ENCODE measurements around the gene B4GALT6. TPM values are rescaled to one million over a fixed set of nuclear protein-coding genes. Genes with fewer than 3 reads are reported as not detected.

The B4GALT6 gene
- total RNA-seq, 1 experiment from 2014 or later, result 15.3 TPM

DNA sequence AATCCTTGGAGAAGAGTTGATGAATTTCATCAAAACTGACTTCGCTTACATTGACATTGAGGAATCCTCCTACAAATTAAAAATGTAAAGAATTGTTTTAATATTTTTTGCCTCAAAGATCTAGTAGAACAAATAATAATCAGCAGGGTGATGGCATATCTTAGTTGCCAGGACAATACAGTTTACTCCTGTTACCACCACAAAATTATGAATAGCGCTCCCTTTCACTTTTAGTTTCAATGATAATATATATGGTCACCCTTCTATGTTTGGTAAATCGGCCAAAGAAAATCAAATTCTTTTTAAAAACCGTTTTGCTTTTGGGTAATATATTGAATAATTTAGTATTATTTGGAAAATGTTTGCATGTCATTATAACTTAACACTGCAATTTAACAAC is 39.0 kb downstream of the B4GALT6 start:
- Histone ChIP-seq H3K27me3 (ENCODE audit: control insufficient read depth, insufficient read depth, low read length) (no peaks in the 10 kb centered on the region), H3K4me3 (ENCODE audit: insufficient read depth, low read depth, low read length) (no peak overlapping the region), H3K36me3 (replicated peaks; ENCODE audit: control insufficient read depth, insufficient read depth, low read length) (peaks cover 2% of the 10 kb centered on the region; the same call in 1 of the 2 replicates)
- no peak for DNase-seq

DNA sequence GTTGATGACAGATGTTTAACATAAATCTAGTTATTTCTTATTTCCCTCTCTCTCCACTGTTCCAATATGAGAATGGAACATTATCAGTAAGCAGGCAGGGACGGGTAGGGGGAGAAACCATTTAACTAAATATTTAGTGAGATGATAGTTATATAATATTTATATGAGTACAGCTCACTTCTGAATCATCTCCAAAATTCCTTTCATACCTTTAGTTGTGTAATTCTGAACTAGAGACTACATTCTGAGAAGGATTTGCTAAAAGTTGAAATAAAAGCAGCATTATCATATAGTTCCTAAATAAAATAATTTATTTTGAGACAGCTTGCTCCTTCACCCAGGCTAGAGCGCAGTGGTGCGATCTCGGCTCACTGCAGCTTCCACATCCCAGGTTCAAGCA is 41.4 kb downstream of the B4GALT6 start:
- Histone ChIP-seq H3K4me3 (ENCODE audit: insufficient read depth, low read depth, low read length) (no peak overlapping the region), H3K36me3 (replicated peaks; ENCODE audit: control insufficient read depth, insufficient read depth, low read length) (peaks cover 2% of the 10 kb centered on the region; the same call in 1 of the 2 replicates), H3K27me3 (ENCODE audit: control insufficient read depth, insufficient read depth, low read length) (no peaks in the 10 kb centered on the region)
- no peak for DNase-seq

DNA sequence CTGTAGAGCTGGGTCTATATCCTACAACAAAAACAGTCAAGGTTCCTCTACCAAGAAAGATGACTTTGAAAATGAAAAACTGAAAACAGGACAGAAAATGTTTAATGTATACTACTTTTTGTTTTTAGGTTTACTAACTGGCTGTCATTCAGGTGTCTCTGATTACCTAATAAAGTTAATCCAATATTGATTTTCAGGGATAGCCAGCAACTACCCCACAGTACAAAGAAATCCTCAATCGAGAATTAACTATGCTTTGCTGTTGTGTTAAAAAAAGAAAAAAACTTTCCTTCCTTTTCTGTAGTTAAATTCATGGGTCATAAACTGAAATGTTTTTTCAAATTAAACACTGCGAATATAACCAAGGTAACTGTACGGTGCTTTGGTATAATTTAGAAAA is 46.9 kb downstream of the B4GALT6 start:
- H3K27me3 ChIP-seq (ENCODE audit: control insufficient read depth, insufficient read depth, low read length), result no peaks in the 10 kb centered on the region
- no peak overlapping the region for H3K4me3 ChIP-seq (ENCODE audit: insufficient read depth, low read depth, low read length)
- DNase-seq, result no peak
- H3K36me3 ChIP-seq (replicated peaks; ENCODE audit: control insufficient read depth, insufficient read depth, low read length), result peaks cover 2% of the 10 kb centered on the region

DNA sequence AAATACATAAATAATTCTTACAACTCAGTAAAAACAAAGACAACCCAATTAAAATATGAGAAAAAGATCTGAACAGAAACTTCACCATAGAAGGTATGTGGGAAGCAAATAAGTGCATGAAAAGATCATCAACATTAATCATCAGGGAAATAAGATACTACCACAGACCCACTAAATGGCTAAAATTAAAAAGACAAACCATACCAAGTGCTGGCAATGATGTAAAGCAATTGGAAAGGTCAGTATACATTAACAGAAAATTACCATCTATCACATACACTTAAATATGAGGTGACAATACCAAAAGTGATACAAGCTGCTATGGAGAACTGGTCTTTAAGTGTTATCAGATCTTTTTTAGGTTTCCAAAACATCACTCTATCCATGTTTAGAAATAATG is 48.0 kb downstream of the B4GALT6 start:
- Histone ChIP-seq H3K36me3 (replicated peaks; ENCODE audit: control insufficient read depth, insufficient read depth, low read length) (no peaks in the 10 kb centered on the region; the same call in none of the 2 replicates), H3K27me3 (ENCODE audit: control insufficient read depth, insufficient read depth, low read length) (no peaks in the 10 kb centered on the region), H3K4me3 (ENCODE audit: insufficient read depth, low read depth, low read length) (no peak overlapping the region)
- DNase-seq, result no peak

DNA sequence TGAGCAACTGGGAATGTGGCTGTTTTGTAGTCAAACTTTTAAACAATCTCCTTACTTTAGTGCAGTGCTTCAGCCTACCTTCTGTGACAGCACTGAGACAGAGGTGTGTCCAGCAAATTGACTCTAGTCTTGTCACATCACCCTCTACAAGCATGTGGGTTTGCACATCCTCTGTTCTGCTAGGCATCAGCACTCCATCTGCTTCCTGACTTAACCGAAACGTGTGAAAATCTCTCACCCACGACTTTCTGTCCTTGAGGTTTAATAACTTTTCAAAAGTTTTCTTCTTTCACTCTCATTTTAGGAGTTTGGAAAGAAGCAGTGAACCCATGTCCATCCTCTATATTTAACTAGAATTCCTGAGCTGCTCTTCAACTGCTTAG is 50.1 kb downstream of the B4GALT6 start:
- peaks cover 7% of the 10 kb centered on the region for H3K36me3 ChIP-seq (replicated peaks; ENCODE audit: control insufficient read depth, insufficient read depth, low read length)
- H3K27me3 ChIP-seq (ENCODE audit: control insufficient read depth, insufficient read depth, low read length), result no peaks in the 10 kb centered on the region
- no peak for DNase-seq
- no peak overlapping the region for H3K4me3 ChIP-seq (ENCODE audit: insufficient read depth, low read depth, low read length)

DNA sequence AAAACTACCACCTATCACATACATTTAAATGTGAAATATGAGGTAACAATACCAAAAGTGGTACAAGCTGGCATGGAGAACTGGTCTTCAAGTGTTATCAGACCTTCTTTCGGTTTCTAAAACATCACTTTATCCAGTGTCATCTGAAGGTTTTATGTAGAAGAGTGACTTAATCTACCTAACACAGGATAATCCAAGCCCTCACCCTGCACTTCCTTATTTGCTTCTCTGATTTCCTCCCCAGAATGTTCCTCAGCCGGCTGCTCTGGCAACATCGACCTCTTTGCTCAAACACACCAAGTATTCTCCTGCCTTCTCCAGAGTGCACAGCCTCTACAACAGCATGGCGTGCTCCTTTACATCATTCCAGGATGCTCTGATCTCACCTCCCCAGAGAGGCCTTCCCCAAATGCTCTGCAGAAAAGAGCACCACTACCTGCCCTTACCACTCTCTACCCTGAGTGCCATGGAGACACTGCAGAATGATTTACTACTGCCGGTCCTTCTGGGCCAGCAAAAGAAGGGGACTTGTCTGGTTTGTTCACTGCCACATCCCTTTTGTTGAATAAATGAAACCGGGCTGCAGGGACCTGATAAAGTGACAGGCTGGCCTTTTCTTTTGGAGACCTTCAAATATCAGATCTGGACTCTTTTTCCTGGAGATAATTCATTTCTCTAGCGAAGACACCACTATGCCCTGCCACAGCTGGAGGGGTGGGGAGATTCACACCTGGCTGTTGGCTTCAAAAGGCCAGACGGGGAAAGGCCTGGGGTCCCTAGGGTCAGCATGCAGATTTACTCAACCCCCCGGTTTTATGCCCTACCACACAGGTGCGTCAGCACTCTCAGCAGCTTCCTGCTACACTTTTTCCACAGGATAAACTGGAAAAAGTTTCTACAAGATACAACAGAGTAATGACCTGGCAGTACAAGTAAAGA is 50.7 kb downstream of the B4GALT6 start:
- no peak overlapping the region for H3K4me3 ChIP-seq (ENCODE audit: insufficient read depth, low read depth, low read length)
- peaks cover 11% of the 10 kb centered on the region for H3K36me3 ChIP-seq (replicated peaks; ENCODE audit: control insufficient read depth, insufficient read depth, low read length)
- no peaks in the 10 kb centered on the region for H3K27me3 ChIP-seq (ENCODE audit: control insufficient read depth, insufficient read depth, low read length)
- DNase-seq, result no peak

DNA sequence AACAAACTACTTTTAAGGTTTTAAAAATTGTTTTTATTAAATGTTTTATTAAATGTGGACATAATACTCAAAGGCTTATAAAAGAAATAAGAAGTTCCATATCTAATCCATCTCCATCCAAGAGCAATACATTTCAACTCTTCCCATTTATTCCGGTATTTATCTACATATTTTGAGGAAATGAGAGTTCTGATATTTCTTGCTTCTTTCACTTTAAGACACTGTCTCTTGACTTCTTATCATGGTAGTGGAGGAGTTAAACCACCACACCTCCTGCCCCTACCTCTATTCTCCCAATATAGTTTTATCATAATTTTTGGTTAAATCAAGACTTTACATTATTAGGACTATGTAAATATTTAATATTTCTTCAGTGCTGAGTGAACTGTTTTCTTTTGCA is 52.0 kb downstream of the B4GALT6 start:
- no peak for DNase-seq
- Histone ChIP-seq H3K36me3 (replicated peaks; ENCODE audit: control insufficient read depth, insufficient read depth, low read length) (peaks cover 18% of the 10 kb centered on the region), H3K4me3 (ENCODE audit: insufficient read depth, low read depth, low read length) (no peak overlapping the region), H3K27me3 (ENCODE audit: control insufficient read depth, insufficient read depth, low read length) (no peaks in the 10 kb centered on the region)

DNA sequence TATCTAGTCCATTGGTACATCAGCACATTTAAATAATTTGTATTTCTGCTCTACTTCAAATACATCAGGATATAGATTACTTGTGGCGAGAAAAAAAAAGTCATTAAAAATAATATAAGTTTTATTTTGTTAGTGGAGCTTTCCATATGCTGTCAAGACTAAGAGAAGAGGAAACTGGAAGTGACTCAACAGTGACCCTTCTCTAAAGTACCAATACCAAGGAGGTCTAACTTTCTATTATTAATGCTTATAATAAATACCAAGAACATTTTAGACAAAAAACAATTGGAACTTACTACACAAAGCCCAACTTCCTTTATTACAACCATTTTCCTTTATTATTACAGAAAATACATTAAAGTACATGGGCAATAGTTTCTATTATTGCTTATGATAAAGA is 52.9 kb downstream of the B4GALT6 start:
- DNase-seq, result no peak
- H3K36me3 ChIP-seq (replicated peaks; ENCODE audit: control insufficient read depth, insufficient read depth, low read length), result peaks cover 19% of the 10 kb centered on the region
- no peaks in the 10 kb centered on the region for H3K27me3 ChIP-seq (ENCODE audit: control insufficient read depth, insufficient read depth, low read length)
- H3K4me3 ChIP-seq (ENCODE audit: insufficient read depth, low read depth, low read length), result no peak overlapping the region

DNA sequence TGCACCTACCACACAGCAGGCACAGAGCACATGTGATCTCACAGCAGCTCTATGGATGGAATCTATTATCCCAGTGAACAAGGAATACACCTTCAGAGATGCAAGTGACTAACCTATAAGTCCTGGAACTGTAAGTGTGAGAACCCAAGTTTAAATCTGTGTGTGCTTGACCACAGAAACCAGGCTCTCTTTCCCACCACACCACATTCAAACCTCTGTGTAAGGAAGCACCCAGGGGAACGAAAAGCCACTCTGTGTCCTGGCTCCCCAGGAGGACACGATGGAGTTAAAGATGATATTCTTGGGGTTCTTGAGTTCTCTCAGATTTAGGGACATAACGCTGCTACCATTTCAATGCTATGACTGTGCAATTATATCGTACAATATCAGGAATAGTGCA is 53.8 kb downstream of the B4GALT6 start:
- Histone ChIP-seq H3K4me3 (ENCODE audit: insufficient read depth, low read depth, low read length) (no peak overlapping the region), H3K36me3 (replicated peaks; ENCODE audit: control insufficient read depth, insufficient read depth, low read length) (peaks cover 19% of the 10 kb centered on the region), H3K27me3 (ENCODE audit: control insufficient read depth, insufficient read depth, low read length) (no peaks in the 10 kb centered on the region)
- no peak for DNase-seq

DNA sequence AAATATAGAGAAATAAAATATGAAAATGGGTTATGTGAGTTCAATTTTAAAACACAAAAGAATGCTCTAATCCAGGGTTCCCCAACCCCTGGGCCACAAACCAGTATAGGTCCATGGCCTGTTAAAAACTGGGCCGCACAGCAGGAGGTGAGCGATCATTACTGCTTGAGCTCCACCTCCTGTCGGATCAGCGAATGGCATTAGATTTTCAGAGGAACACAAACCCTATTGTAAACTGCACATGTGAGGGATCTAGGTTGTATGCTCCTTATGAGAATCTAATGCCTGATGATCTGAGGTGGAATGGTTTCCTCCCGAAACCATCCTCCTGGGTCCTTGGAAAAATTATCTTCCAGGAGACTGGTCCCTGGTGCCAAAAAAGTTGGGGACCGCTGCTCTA is 58.0 kb downstream of the B4GALT6 start:
- DNase-seq, result no peak
- no peaks in the 10 kb centered on the region for H3K27me3 ChIP-seq (ENCODE audit: control insufficient read depth, insufficient read depth, low read length)
- no peak overlapping the region for H3K4me3 ChIP-seq (ENCODE audit: insufficient read depth, low read depth, low read length)
- H3K36me3 ChIP-seq (replicated peaks; ENCODE audit: control insufficient read depth, insufficient read depth, low read length), result peaks cover 19% of the 10 kb centered on the region

DNA sequence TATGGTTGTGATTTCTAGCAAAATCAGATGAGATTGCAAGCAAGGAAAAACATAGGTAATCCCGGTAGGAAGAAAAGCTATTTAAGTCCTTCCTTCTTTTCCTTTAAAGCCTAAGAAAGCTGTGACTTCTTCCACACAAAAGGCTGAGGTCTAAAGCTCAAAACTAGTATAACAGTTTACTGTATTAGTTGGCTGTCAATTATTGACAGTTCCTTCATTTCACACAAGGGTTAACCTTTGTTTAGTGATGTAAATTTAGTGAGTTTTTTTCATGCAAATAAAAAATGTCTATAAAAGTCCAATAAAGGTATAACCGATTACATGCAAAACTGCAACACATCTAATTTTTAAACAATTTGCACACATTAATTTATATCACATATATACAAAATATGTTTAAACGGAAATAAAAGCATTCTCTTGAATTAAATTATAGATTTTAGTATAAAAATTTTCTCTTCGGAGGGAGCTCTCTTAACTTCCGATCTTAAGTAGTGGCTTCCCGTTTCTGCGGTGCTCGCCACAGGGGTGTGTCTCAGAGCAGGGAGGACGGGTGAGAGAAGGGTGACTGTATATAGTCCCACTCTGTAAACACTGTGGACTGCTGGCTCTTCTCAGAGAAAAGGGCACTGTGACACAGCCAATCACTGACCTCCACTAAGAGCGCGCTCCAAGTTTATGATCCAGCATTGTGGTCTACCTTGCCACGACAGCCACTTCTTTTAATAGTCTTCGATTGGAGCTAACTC is 59.3 kb downstream of the B4GALT6 start:
- no peak for DNase-seq
- Histone ChIP-seq H3K27me3 (ENCODE audit: control insufficient read depth, insufficient read depth, low read length) (no peaks in the 10 kb centered on the region), H3K4me3 (ENCODE audit: insufficient read depth, low read depth, low read length) (no peak overlapping the region), H3K36me3 (replicated peaks; ENCODE audit: control insufficient read depth, insufficient read depth, low read length) (peaks cover 13% of the 10 kb centered on the region)

DNA sequence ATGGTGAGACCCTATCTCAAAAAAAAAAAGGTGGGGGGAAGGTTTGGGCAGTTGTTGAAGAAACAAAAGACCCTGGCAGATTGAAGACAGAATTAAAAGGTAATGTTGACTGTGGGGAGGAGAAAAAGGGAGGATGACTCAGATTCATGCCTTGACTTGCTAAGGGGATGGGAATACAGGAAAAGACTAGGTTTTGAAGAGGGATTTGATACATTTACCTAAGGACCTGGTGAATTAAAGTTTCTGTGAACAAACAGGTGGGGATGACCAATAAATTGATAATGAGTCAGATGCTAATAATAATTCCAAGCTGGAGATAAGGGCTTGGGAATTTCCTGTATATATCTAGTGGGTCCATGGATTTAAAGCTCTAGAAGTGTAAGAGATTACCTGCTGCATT is 65.1 kb downstream of the B4GALT6 start:
- no peaks in the 10 kb centered on the region for H3K27me3 ChIP-seq (ENCODE audit: control insufficient read depth, insufficient read depth, low read length)
- H3K36me3 ChIP-seq (replicated peaks; ENCODE audit: control insufficient read depth, insufficient read depth, low read length), result no peaks in the 10 kb centered on the region
- H3K4me3 ChIP-seq (ENCODE audit: insufficient read depth, low read depth, low read length), result no peak overlapping the region
- DNase-seq, result no peak

DNA sequence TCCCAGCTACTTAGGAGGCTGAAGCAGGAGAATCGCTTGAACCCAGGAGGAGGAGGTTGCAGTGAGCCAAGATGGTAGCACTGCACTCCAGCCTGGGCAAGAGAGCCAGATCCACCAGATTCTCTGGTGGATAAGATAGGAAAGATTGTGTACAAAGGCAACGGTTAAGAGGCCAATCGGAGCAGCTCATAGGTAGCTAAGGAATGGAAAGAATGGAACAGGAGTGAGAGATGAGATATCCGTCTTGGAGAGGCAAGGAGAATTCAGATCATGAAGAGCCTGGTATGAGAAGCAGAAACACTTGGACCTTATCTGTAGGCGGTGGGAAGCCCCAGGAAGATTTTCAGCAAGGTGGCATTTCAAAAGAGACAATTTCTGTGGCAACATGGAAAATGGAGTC is 65.6 kb downstream of the B4GALT6 start:
- H3K36me3 ChIP-seq (replicated peaks; ENCODE audit: control insufficient read depth, insufficient read depth, low read length), result no peaks in the 10 kb centered on the region

DNA sequence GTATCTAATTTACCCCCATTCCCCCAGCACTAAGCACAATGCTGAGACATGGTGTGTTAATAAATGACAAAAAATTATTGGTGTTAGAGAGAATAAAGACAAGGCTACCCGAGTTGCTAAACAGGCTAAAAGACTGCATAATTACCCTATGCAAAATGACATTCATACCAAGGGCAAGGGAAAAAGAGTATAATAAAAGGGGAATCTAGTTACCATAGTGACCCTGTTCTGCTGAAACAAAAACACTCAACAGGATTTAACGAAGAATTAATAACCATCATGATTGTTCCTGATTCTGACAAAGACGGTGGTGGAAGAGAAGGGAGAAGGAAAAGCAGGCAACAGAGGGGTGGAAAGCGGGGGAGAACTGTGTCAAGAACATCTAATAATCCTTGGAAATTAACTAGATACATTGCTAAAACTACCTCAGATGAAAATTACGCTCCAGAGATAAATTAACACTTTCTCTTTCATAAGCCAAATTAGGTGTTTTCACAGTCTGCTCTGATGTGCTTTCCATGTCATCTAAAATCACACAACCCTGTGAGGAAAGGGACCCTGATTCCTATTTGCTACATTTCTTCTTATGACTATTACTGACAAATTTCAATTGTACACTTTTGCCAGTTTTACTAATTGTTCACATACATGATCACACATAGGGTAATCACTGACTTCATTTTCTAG is 67.2 kb downstream of the B4GALT6 start:
- Histone ChIP-seq H3K4me3 (ENCODE audit: insufficient read depth, low read depth, low read length) (no peak overlapping the region), H3K36me3 (replicated peaks; ENCODE audit: control insufficient read depth, insufficient read depth, low read length) (no peaks in the 10 kb centered on the region), H3K27me3 (ENCODE audit: control insufficient read depth, insufficient read depth, low read length) (no peaks in the 10 kb centered on the region)
- no peak for DNase-seq

More for the DNA sequence above, 65.6 kb downstream of the B4GALT6 start:
- H3K4me3 ChIP-seq (ENCODE audit: insufficient read depth, low read depth, low read length), result no peak overlapping the region
- no peak for DNase-seq
- H3K27me3 ChIP-seq (ENCODE audit: control insufficient read depth, insufficient read depth, low read length), result no peaks in the 10 kb centered on the region

Measured in H7 (cell line).